Skeletal muscle satellite cell (primary cell): ENCODE measurements around the gene IRF3.

ENCODE experiments used
- H3K27me3 ChIP-seq: 2 replicates; pipeline ENCODE4 v1.7.0; 2013; ENCODE audit warnings: low read length; ENCODE audit not compliant: control insufficient read depth, insufficient read depth
- H3K36me3 ChIP-seq: 2 replicates; pipeline ENCODE4 v1.7.0; 2013; ENCODE audit warnings: mild to moderate bottlenecking, control low read depth, low read length; ENCODE audit not compliant: insufficient read depth
- H3K4me1 ChIP-seq: 2 replicates; pipeline ENCODE4 v1.7.0; 2013; ENCODE audit warnings: low read length; ENCODE audit not compliant: control insufficient read depth, insufficient read depth
- H3K4me2 ChIP-seq: 2 replicates; pipeline ENCODE4 v1.7.0; 2013; ENCODE audit warnings: mild to moderate bottlenecking, low read length
- H3K4me3 ChIP-seq: 2 replicates; pipeline ENCODE4 v1.7.0; 2013; ENCODE audit warnings: low read length
- H3K9ac ChIP-seq: 2 replicates; pipeline ENCODE4 v1.7.0; 2013; ENCODE audit warnings: mild to moderate bottlenecking, low read depth, low read length, moderate library complexity
- H3K9me3 ChIP-seq: replicated peaks from 2 replicates; pipeline ENCODE4 v1.7.0; 2013; ENCODE audit warnings: mild to moderate bottlenecking, control low read depth, low read length

Gene IRF3

DNA sequence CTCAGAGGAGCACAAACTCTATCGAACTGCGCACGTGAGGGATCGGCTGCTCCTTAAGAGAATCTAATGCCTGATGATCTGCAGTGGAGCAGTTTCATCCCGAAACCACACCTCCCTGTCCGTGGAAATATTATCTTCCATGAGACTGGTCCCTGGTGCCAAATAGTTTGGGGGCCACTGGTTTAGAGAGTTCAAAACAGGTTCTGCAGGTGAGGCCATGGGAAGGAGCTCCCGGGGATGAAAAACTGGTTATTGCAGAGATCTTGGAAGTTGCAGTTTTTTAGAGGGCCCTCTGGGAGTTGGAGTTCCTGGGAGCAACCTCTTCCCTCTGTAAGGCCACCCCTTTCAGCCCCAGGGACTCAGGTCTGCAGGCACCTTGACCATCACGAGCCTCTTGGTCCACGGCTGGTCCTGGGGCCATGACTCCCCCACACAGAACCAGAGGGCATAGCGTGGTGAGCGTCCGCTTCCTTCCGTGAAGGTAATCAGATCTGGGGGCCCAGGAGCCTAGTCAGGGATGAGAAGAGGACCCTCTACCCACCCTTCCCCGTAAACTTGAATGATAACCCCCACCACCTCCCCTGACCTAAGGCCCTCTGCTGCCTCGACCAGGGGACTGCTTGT is 5.2 kb downstream of the IRF3 start:
- no peaks in the 10 kb centered on the region for H3K27me3 ChIP-seq
- peaks cover 5% of the 10 kb centered on the region for H3K4me1 ChIP-seq
- no peak overlapping the region for H3K4me3 ChIP-seq
- H3K4me2 ChIP-seq: no peak overlapping the region
- no peaks in the 10 kb centered on the region for H3K9me3 ChIP-seq
- peaks cover 69% of the 10 kb centered on the region for H3K36me3 ChIP-seq
- H3K9ac ChIP-seq: no peak overlapping the region

DNA sequence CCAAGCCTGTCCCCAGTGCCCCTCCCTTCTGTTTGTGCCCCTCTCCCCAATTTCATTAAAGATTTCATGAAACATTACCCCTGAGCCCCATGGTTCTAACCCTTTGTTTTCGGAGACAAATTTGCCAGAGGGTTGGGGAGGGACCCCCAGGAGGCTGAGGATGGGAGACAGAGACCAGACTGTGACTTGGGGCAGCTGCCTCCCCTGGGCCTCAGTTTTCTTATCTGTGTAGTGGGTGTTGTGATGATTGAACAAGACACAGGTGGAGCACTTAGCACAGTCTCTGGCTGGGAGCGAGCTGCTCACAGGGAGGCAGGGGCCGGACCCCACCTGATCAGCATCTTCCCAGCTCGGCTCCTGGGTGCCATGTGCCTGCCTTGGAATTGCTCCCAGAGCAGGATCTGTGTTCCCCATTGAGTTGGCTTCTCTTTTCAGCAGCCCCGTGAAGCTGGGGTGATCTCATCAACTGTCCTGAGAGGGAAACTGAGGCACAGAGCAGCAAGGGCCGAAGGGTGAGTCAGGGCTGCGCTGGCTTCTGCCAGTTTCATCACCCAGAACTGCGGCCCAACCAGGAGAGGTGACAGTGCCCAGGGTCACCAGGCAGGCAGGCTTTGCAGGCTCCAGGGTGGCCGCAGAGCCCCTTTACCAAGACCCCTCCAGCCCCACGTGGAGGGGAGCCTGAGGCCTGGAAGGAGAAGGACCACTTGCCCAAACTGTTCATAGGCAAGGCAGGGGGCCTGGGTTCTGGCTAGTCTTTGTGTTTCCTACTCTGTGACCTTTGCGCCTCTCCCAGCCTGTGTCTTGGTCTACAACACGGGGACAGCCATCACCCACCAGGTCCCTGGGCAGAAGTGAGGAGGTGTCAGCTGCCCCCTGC is 6.9 kb downstream of the IRF3 start:
- peaks cover 83% of the 10 kb centered on the region for H3K36me3 ChIP-seq
- H3K9ac ChIP-seq: no peak overlapping the region
- no peak overlapping the region for H3K4me3 ChIP-seq
- H3K9me3 ChIP-seq: no peaks in the 10 kb centered on the region
- H3K4me2 ChIP-seq: no peak overlapping the region
- H3K27me3 ChIP-seq: no peaks in the 10 kb centered on the region
- H3K4me1 ChIP-seq: peaks cover under 1% of the 10 kb centered on the region

DNA sequence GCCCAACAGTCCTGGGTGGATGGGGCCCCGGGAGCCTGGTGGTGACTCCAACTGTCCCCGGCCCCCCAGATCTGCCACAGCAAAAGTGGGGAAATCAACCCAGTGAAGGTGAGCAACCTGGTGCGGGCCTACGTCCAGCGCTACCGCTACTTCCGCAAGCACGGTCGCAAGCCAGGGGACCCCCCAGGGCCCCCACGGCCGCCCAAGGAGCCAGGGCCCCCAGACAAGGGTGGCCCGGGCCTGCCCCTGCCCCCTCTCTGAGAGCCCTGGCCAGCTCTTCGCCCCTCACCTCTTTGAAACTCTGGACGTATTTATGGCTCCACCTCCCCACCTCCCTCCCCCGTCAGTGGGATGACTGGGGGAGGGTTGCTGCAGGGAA is 7.5 kb downstream of the IRF3 start:
- H3K9me3 ChIP-seq: no peaks in the 10 kb centered on the region
- H3K4me2 ChIP-seq: no peak overlapping the region
- H3K4me1 ChIP-seq: no peaks in the 10 kb centered on the region
- H3K36me3 ChIP-seq: peaks cover 87% of the 10 kb centered on the region
- no peak overlapping the region for H3K9ac ChIP-seq
- H3K4me3 ChIP-seq: no peak overlapping the region
- no peaks in the 10 kb centered on the region for H3K27me3 ChIP-seq

DNA sequence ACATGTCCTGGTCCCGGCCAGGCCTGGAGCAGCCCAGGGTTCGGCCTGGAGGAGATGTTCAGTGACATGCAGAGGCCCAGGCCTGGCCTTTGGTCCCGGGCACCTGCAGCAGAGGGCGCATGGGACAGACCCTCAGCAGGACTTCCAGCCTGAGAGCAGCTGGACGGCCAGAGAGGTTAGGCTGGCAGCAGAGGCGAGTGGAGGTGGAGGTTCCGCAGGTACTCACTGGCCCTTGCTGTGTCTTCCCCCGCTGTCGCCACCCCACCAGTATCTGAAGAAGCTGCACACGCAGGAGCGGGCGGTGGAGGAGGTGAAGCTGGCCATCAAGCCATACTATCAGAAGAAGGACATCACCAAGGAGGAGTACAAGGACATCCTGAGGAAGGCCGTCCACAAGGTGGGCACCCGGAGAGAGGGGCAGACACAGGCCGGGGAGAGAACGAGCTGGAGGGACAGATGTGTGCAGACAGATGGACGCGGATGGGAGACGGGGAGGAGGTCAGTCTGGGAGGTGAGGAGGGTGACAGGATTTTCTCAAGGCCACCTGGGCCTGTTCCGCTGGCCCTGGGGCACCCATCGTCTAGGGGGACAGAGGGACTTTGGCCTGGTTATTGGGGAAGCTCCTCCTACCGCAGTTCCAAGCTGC is 8.0 kb downstream of the IRF3 start:
- Histone ChIP-seq H3K4me2 (no peak overlapping the region), H3K9me3 (no peaks in the 10 kb centered on the region), H3K27me3 (no peaks in the 10 kb centered on the region), H3K4me3 (no peak overlapping the region), H3K4me1 (no peaks in the 10 kb centered on the region), H3K9ac (no peak overlapping the region), H3K36me3 (peaks cover 86% of the 10 kb centered on the region)

DNA sequence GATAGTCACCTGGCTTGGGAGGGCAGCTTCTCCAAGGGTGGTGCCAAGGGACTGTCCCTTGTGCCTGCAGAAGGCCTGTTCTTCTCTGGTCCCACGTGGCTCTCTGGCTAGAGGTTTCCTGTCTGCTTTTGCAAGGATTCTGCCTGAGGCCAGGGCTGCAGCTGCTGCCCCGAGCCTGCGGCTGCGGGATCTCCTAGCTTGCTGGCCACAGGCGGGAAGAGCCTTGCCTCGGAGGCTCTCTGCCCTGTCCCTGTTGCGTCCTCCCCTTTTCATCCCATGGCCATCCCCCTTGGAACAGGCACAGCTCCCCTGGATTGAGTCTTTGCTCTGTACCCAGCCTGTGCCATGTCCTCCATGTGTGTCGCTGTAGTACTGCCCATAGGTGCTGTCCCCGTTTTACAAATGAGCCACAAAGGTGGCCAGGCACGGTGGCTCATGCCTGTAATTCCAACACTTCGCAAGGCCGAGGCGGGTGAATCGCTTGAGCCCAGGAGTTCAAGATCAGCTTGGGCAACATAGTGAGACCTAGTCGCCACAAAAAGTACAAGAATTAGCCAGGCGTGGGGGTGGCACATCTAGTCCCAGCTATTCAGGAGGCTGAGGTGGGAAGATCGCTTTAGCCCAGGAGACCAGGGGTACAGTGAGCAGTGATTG is 9.1 kb downstream of the IRF3 start:
- Histone ChIP-seq H3K27me3 (no peaks in the 10 kb centered on the region), H3K4me1 (no peaks in the 10 kb centered on the region), H3K9me3 (no peaks in the 10 kb centered on the region), H3K36me3 (peaks cover 81% of the 10 kb centered on the region), H3K4me2 (no peak overlapping the region), H3K9ac (no peak overlapping the region), H3K4me3 (no peak overlapping the region)

DNA sequence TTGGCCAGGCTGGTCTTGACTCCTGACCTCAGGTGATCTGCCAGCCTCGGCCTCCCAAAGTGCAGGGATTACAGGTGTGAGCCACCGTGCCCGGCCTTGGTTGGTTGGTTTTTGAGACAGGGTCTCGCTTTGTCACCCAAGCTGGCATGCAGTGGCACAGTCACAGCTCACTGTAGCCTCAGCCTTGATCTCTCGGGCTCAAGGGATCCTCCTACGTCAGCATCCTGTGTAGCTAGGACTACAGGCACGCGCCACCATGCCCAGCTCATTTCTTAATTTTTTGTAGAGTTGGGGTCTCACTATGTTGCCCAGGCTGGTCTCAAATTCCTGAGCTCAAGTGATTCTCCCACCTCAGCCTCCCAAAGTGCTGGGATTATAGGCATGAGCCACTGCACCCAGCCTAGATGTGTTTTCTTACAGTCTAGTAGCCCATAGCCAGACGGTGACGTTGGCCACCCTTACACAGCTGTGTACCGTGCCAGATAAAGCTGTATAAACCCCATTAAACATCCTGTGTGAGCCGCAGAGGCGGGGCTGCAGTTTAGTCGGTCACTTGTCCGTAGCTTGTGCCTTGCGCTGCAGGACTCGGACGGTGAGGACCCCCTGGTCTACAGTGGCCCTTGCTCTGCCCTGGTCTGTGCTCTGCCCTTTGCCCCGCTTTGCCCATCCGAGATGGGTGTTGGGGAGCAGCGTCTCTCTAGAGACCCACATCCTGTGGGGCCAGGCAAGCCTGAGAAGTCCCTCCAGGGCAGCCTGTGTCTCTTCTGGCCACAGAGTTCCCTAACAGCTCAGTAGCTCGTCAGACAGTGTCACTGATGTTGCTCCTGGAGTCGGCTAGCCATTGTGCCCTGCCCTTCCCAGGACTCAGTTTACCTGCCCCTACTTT is 9.8 kb downstream of the IRF3 start:
- Histone ChIP-seq H3K36me3 (peaks cover 77% of the 10 kb centered on the region), H3K4me2 (no peak overlapping the region), H3K9me3 (no peaks in the 10 kb centered on the region), H3K4me1 (no peaks in the 10 kb centered on the region), H3K4me3 (no peak overlapping the region), H3K9ac (no peak overlapping the region), H3K27me3 (no peaks in the 10 kb centered on the region)

DNA sequence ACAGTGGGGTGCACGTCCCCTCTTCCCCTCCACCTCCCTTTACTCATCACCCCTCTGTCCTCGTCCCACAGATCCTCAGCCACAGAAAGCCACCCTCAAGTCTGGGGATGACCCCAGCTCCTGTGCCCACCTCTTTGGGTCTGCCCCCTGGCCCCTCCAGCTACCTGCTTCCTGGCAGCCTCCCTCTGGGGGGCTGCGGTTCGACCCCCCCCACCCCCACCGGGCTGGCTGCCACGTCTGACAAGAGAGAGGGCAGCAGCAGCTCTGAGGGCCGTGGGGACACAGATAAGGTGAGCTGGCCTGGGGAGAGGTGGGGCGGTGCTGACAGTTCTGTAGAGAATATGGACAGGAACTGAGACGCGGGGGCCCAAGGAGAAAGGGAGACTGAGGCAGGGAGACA is 11.1 kb downstream of the IRF3 start:
- Histone ChIP-seq H3K27me3 (no peaks in the 10 kb centered on the region), H3K9me3 (no peaks in the 10 kb centered on the region), H3K4me2 (no peak overlapping the region), H3K36me3 (peaks cover 75% of the 10 kb centered on the region), H3K9ac (no peak overlapping the region), H3K4me1 (no peaks in the 10 kb centered on the region), H3K4me3 (no peak overlapping the region)

DNA sequence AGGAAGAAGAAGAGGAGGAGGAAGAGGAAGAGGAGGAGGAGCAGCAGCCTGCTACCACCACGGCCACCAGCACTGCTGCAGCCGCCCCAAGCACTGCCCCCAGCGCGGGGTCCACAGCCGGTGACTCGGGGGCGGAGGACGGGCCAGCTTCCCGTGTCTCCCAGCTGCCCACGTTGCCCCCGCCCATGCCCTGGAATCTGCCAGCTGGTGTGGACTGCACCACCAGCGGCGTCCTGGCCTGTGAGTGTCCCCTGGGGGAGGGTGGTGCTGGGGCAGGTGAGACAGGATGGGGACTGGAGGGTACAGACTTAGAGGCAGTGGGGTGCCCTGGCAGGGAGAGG is 12.2 kb downstream of the IRF3 start:
- H3K9ac ChIP-seq: no peak overlapping the region
- no peaks in the 10 kb centered on the region for H3K9me3 ChIP-seq
- no peaks in the 10 kb centered on the region for H3K4me1 ChIP-seq
- H3K4me2 ChIP-seq: no peak overlapping the region
- H3K36me3 ChIP-seq: peaks cover 71% of the 10 kb centered on the region
- H3K4me3 ChIP-seq: no peak overlapping the region
- H3K27me3 ChIP-seq: no peaks in the 10 kb centered on the region

DNA sequence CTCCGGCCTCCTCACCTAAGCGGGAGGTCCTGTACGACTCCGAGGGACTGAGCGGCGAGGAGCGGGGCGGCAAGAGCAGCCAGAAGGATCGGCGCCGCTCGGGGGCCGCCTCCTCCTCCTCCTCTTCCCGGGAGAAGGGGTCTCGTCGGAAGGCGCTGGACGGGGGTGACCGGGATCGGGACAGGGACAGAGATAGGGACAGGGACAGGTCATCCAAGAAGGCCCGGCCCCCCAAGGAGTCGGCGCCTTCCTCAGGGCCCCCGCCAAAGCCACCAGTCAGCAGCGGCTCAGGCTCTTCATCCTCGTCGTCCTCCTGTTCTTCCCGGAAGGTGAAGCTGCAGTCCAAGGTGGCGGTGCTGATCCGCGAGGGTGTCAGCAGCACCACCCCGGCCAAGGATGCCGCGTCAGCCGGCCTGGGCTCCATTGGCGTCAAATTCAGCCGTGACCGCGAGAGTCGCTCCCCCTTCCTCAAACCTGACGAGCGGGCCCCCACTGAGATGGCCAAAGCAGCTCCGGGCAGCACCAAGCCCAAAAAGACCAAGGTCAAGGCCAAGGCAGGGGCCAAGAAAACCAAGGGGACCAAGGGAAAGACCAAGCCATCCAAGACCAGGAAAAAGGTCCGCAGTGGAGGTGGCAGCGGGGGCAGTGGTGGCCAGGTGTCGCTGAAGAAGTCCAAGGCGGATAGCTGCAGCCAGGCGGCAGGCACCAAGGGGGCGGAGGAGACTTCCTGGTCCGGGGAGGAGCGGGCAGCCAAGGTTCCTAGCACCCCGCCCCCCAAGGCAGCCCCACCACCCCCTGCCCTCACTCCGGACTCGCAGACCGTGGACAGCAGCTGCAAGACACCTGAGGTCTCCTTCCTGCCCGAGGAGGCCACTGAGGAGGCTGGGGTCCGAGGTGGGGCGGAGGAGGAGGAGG is 12.8 kb downstream of the IRF3 start:
- Histone ChIP-seq H3K27me3 (no peaks in the 10 kb centered on the region), H3K9me3 (no peaks in the 10 kb centered on the region), H3K9ac (no peak overlapping the region), H3K36me3 (peaks cover 66% of the 10 kb centered on the region), H3K4me2 (no peak overlapping the region), H3K4me3 (no peak overlapping the region), H3K4me1 (no peaks in the 10 kb centered on the region)

DNA sequence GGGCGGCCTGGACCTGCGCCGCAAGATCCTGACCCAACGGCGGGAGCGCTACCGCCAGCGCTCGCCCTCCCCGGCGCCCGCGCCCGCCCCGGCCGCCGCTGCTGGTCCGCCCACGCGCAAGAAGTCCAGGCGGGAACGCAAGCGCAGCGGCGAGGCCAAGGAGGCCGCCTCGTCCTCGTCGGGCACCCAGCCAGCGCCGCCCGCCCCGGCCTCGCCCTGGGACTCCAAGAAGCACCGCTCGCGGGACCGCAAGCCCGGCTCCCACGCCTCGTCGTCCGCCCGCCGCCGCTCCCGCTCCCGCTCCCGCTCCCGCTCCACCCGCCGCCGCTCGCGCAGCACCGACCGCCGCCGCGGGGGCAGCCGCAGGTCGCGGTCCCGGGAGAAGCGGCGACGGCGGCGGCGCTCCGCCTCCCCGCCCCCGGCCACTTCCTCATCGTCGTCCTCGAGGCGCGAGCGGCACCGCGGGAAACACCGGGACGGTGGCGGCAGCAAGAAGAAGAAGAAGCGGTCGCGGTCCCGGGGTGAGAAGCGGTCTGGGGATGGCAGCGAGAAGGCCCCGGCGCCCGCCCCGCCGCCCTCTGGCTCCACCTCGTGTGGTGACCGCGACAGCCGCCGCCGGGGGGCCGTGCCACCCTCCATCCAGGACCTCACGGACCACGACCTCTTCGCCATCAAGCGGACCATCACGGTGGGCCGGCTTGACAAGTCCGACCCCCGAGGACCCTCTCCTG is 13.7 kb downstream of the IRF3 start:
- no peaks in the 10 kb centered on the region for H3K9me3 ChIP-seq
- H3K4me2 ChIP-seq: no peak overlapping the region
- no peaks in the 10 kb centered on the region for H3K27me3 ChIP-seq
- H3K36me3 ChIP-seq: peaks cover 65% of the 10 kb centered on the region
- no peaks in the 10 kb centered on the region for H3K4me1 ChIP-seq
- H3K4me3 ChIP-seq: no peak overlapping the region
- H3K9ac ChIP-seq: no peak overlapping the region
